HCT116 (cell line): Measurements from ENCODE around the gene PIK3CA. TPM values are rescaled to one million over a fixed set of nuclear protein-coding genes. Genes with fewer than 3 reads are reported as not detected.

ENCODE experiments used
- ATAC-seq: fragments of 200-7000 bp; cut with Tn5 transposase; 2 replicates; pipeline ENCODE4 v1.9.1; 2020; ENCODE audit warnings: mild to moderate bottlenecking, moderate library complexity
- BruUV-seq: library from RNA; stranded (reverse); fragments of 400-500 nt; replicated peaks from 2 replicates; lab custom pipeline; 2021; lab: Mats Ljungman, UMichigan
- CTCF ChIA-PET: fragments of 300-600 bp; sonication (Branson Sonifier 250); formaldehyde crosslinking; loops from one replicate; lab custom pipeline; 2021; ENCODE audit warnings: antibody characterized with exemption; lab: Charles Lee
- POLR2A ChIA-PET: fragments of 300-600, 350-600 bp; sonication (Branson Sonifier 250); formaldehyde crosslinking; loops from one replicate; lab custom pipeline; 2021; ENCODE audit warnings: antibody characterized with exemption; lab: Charles Lee
- RAD21 ChIA-PET, 2 experiments: fragments of 300-600 bp; sonication (Branson Sonifier 250); formaldehyde crosslinking; loops; one replicate each; lab custom pipeline; 2023; ENCODE audit warnings: low total read pairs in 2 of 2; ENCODE audit not compliant: uncharacterized antibody in 2 of 2, unreplicated experiment in 2 of 2, low non-redundant PET in 1 of 2; lab: Charles Lee
- DNase-seq: peaks from one replicate; pipeline ENCODE4 v3.0.0-alpha.2; 2010; ENCODE audit warnings: low read depth, low spot score
- H2AFZ ChIP-seq: fragments of 200-600 bp; shearing (Covaris generic), sonication (generic); 2 replicates; pipeline ENCODE4 v1.6.1; 2017; ENCODE audit warnings: low read depth, mixed run types, mixed read lengths, antibody characterized with exemption, low read length; ENCODE audit not compliant: poor library complexity, severe bottlenecking
- H3K27ac ChIP-seq: 2 replicates; pipeline ENCODE4 v1.5.1; 2012; ENCODE audit warnings: low read depth, low read length
- H3K27me3 ChIP-seq: fragments of 200-600 bp; sonication (generic); 2 replicates; pipeline ENCODE4 v1.6.1; 2016; ENCODE audit warnings: mixed run types, low read length, mixed read lengths; ENCODE audit not compliant: insufficient read depth
- H3K36me3 ChIP-seq, 2 experiments: fragments of 200-500 bp in 1 of 2; fragments of 200-600 bp in 1 of 2; sonication (Bioruptor generic) in 1 of 2; sonication (generic) in 1 of 2; 2 replicates each; pipeline versions ENCODE4 v1.5.1 to v1.6.1; 2014 to 2016; ENCODE audit warnings: low read length in 2 of 2, inconsistent platforms in 1 of 2, mixed read lengths in 1 of 2, mixed run types in 1 of 2; ENCODE audit not compliant: insufficient read depth in 2 of 2, control insufficient read depth in 1 of 2
- H3K4me1 ChIP-seq, 2 experiments: fragments of 200-600 bp in 1 of 2; sonication (generic) in 1 of 2; 2 replicates each; pipeline versions ENCODE4 v1.5.1 to v1.6.1; 2012 to 2017; ENCODE audit warnings: low read length in 2 of 2, inconsistent platforms in 1 of 2, mild to moderate bottlenecking in 1 of 2, mixed read lengths in 1 of 2, mixed run types in 1 of 2, moderate library complexity in 1 of 2; ENCODE audit not compliant: insufficient read depth in 2 of 2, control insufficient read depth in 1 of 2
- H3K4me2 ChIP-seq: fragments of 200-600 bp; sonication (generic); 2 replicates; pipeline ENCODE4 v1.6.1; 2017; ENCODE audit warnings: mixed run types, low read length, mixed read lengths
- H3K4me3 ChIP-seq, 2 experiments: fragments of 200-600 bp in 1 of 2; sonication (generic) in 1 of 2; replicated peaks in 1 of 2; 2 replicates each; pipeline ENCODE4 v1.5.1; 2011 to 2016; ENCODE audit warnings: low read length in 2 of 2, control low read depth in 1 of 2, low read depth in 1 of 2, mild to moderate bottlenecking in 1 of 2, mixed read lengths in 1 of 2, mixed run types in 1 of 2
- H3K79me2 ChIP-seq: fragments of 200-600 bp; sonication (generic); 2 replicates; pipeline ENCODE4 v1.6.1; 2017; ENCODE audit warnings: mild to moderate bottlenecking, mixed run types, low read length, moderate library complexity, mixed read lengths; ENCODE audit not compliant: insufficient read depth
- H3K9ac ChIP-seq: fragments of 200-600 bp; sonication (generic); 2 replicates; pipeline ENCODE4 v1.6.1; 2016; ENCODE audit warnings: low read length, mixed read lengths
- H3K9me2 ChIP-seq: fragments of 200-600 bp; sonication (generic), shearing (Covaris generic); 2 replicates; pipeline ENCODE4 v1.6.1; 2017; ENCODE audit warnings: mixed run types, mild to moderate bottlenecking, moderate library complexity; ENCODE audit not compliant: insufficient read depth
- H3K9me3 ChIP-seq, 2 experiments: fragments of 200-500 bp in 1 of 2; fragments of 200-600 bp in 1 of 2; sonication (Bioruptor generic) in 1 of 2; sonication (generic) in 1 of 2; 2 replicates each; pipeline ENCODE4 v1.6.1; 2014 to 2017; ENCODE audit warnings: low read length in 2 of 2, mixed read lengths in 2 of 2, inconsistent platforms in 1 of 2, low read depth in 1 of 2, mild to moderate bottlenecking in 1 of 2, mixed run types in 1 of 2, moderate library complexity in 1 of 2; ENCODE audit not compliant: control insufficient read depth in 1 of 2, insufficient read depth in 1 of 2
- H4K20me1 ChIP-seq: fragments of 200-600 bp; sonication (generic), shearing (Covaris generic); 2 replicates; pipeline ENCODE4 v1.6.1; 2017; ENCODE audit warnings: mixed run types, mild to moderate bottlenecking, moderate library complexity; ENCODE audit not compliant: insufficient read depth
- CBX3 ChIP-seq: IDR thresholded peaks from 2 replicates; pipeline ENCODE4 v1.6.1; 2012; ENCODE audit warnings: low read depth
- CTCF ChIP-seq, 3 experiments: fragments of 200-600 bp in 1 of 3; sonication (generic) in 1 of 3; IDR thresholded peaks in 2 of 3; conservative IDR thresholded peaks in 1 of 3; 2 replicates each; pipeline ENCODE4 v1.5.1; 2012 to 2017; ENCODE audit warnings: low read depth in 2 of 3, low read length in 2 of 3, antibody characterized with exemption in 1 of 3, borderline replicate concordance in 1 of 3, control low read depth in 1 of 3, mild to moderate bottlenecking in 1 of 3, mixed read lengths in 1 of 3, mixed run types in 1 of 3, moderate library complexity in 1 of 3; ENCODE audit not compliant: insufficient read depth in 1 of 3
- EGR1 ChIP-seq: IDR thresholded peaks from 2 replicates; pipeline ENCODE4 v1.6.1; 2012; ENCODE audit warnings: low read depth
- EZH2phosphoT487 ChIP-seq: fragments of 200-600 bp; IDR thresholded peaks from 2 replicates; pipeline ENCODE4 v1.6.1; 2018; ENCODE audit warnings: antibody characterized with exemption, borderline replicate concordance
- MAX ChIP-seq: IDR thresholded peaks from 2 replicates; pipeline ENCODE4 v1.6.1; 2012
- POLR2A ChIP-seq: IDR thresholded peaks from 2 replicates; pipeline ENCODE4 v1.7.0; 2011; ENCODE audit warnings: borderline replicate concordance; ENCODE audit not compliant: insufficient read depth, insufficient read length; ENCODE audit errors: extremely low read depth
- POLR2AphosphoS5 ChIP-seq: IDR thresholded peaks from 2 replicates; pipeline ENCODE4 v1.6.1; 2011; ENCODE audit warnings: mild to moderate bottlenecking, low read depth, low read length, moderate library complexity
- RAD21 ChIP-seq: IDR thresholded peaks from 2 replicates; pipeline ENCODE4 v1.6.1; 2012; ENCODE audit warnings: low read depth, mild to moderate bottlenecking
- REST ChIP-seq: IDR thresholded peaks from 2 replicates; pipeline ENCODE4 v1.6.1; 2012; ENCODE audit warnings: low read depth
- SIN3A ChIP-seq: IDR thresholded peaks from 2 replicates; pipeline ENCODE4 v1.6.1; 2012; ENCODE audit warnings: low read depth
- SP1 ChIP-seq: IDR thresholded peaks from 2 replicates; pipeline ENCODE4 v1.6.1; 2012; ENCODE audit warnings: low read depth
- SRF ChIP-seq: IDR thresholded peaks from 2 replicates; pipeline ENCODE4 v1.6.1; 2012; ENCODE audit warnings: low read depth
- TCF7L2 ChIP-seq: IDR thresholded peaks from 2 replicates; pipeline ENCODE4 v1.7.0; 2011; ENCODE audit warnings: borderline replicate concordance, inconsistent platforms; ENCODE audit not compliant: insufficient read depth, insufficient read length; ENCODE audit errors: extremely low read depth
- intact Hi-C: fragments of 100-400 bp; cut with micrococcal nuclease; formaldehyde crosslinking; loops from 2 replicates; pipeline ENCODE4 v1.10.0; 2022
- total RNA-seq: library from RNA; stranded (reverse); gene quantifications from one replicate; pipeline ENCODE4 v1.2.1, GENCODE V29; 2021; ENCODE audit not compliant: unreplicated experiment

PIK3CA gene
- total RNA-seq, 1 experiment from 2014 or later = 17.9 TPM

- CTCF ChIA-PET = no interaction called here
- intact Hi-C loops = no loop called here
- Histone ChIP-seq H3K27me3 (no peaks in the 10 kb centered on the region), H3K27ac (no peak overlapping the region), H4K20me1 (no peaks in the 10 kb centered on the region), H3K4me1 (no peaks in the 10 kb centered on the region), H3K4me2 (no peak overlapping the region), H3K79me2 (no peaks in the 10 kb centered on the region), H2AFZ (no peak overlapping the region), H3K9me3 (no peaks in the 10 kb centered on the region), H3K9ac (no peak overlapping the region), H3K9me2 (no peaks in the 10 kb centered on the region), H3K36me3 (no peaks in the 10 kb centered on the region), H3K4me3 (no peak overlapping the region)
- ATAC-seq = no peak
- POLR2A ChIA-PET = no interaction called here
- RAD21 ChIA-PET = no interaction called here
- BruUV-seq = no TSS peak
- TF ChIP-seq CTCF (IDR thresholded peaks at IDR 0.05 in 2 of 3, conservative IDR thresholded peaks at IDR 0.05 in 1 of 3; ENCODE audit: borderline replicate concordance in 1 of 3, insufficient read depth in 1 of 3, low read depth in 2 of 3, low read length in 2 of 3) (no peak), RAD21 (no peak), POLR2AphosphoS5 (no peak), EZH2phosphoT487 (no peak), SRF (no peak), CBX3 (no peak), MAX (no peak), REST (no peak), EGR1 (no peak), TCF7L2 (no peak), SP1 (no peak), SIN3A (no peak), POLR2A (no peak)
- DNase-seq = no peak
Observed at GRCh38 chr3:179265092-179265491, 116.9 kb downstream of the PIK3CA start.
